CD14-positive monocyte (primary cell): ENCODE measurements around the gene GLI1. TPM values are rescaled to one million over a fixed set of nuclear protein-coding genes. Genes with fewer than 3 reads are reported as not detected.

ENCODE experiments used
- DNase-seq, 3 donors: peaks; one replicate each; pipeline ENCODE4 v3.0.0-alpha.2; 2011 to 2022
- H2AFZ ChIP-seq: 2 replicates; pipeline ENCODE4 v1.6.0; 2012; ENCODE audit warnings: mild to moderate bottlenecking, low read depth, low read length, inconsistent platforms; ENCODE audit not compliant: insufficient read depth, poor library complexity, severe bottlenecking
- H3K27ac ChIP-seq, 2 donors: 1 replicate in 1 of 2; 2 replicates in 1 of 2; pipeline ENCODE4 v1.5.1; 2012 to 2013; ENCODE audit warnings: low read length in 2 of 2, control low read depth in 1 of 2, inconsistent platforms in 1 of 2, low read depth in 1 of 2, mild to moderate bottlenecking in 1 of 2
- H3K27me3 ChIP-seq, 2 donors: one replicate each; pipeline versions ENCODE4 v1.6.0 to v1.6.1; 2011 to 2013; ENCODE audit warnings: low read length in 2 of 2; ENCODE audit not compliant: control insufficient read depth in 2 of 2, insufficient read depth in 2 of 2
- H3K36me3 ChIP-seq, 2 donors: replicated peaks in 1 of 2; 1 replicate in 1 of 2; 2 replicates in 1 of 2; pipeline versions ENCODE4 v1.5.1 to v1.6.1; 2012 to 2013; ENCODE audit warnings: low read length in 2 of 2, control low read depth in 1 of 2, inconsistent platforms in 1 of 2, mild to moderate bottlenecking in 1 of 2; ENCODE audit not compliant: insufficient read depth in 2 of 2, control insufficient read depth in 1 of 2
- H3K4me1 ChIP-seq, 2 donors: 1 replicate in 1 of 2; 2 replicates in 1 of 2; pipeline versions ENCODE4 v1.5.1 to v1.6.1; 2012 to 2013; ENCODE audit warnings: low read length in 2 of 2, control low read depth in 1 of 2, inconsistent platforms in 1 of 2, mild to moderate bottlenecking in 1 of 2, moderate library complexity in 1 of 2; ENCODE audit not compliant: insufficient read depth in 2 of 2, control insufficient read depth in 1 of 2
- H3K4me2 ChIP-seq: replicated peaks from 2 replicates; pipeline ENCODE3; 2012; ENCODE audit warnings: low read length, moderate library complexity, mild to moderate bottlenecking; ENCODE audit not compliant: poor library complexity, severe bottlenecking; ENCODE audit errors: extremely low read depth
- H3K4me3 ChIP-seq, 3 experiments: fragments of 200-600 bp in 1 of 3; sonication (generic) in 1 of 3; replicated peaks in 1 of 3; 1 replicate in 2 of 3; 2 replicates in 1 of 3; pipeline ENCODE4 v1.5.1; 2011 to 2013; ENCODE audit warnings: low read length in 3 of 3, mild to moderate bottlenecking in 3 of 3, control low read depth in 2 of 3, low read depth in 2 of 3, inconsistent platforms in 1 of 3, moderate library complexity in 1 of 3
- H3K79me2 ChIP-seq: 2 replicates; pipeline ENCODE4 v1.6.0; 2012; ENCODE audit warnings: mild to moderate bottlenecking, control low read depth, inconsistent platforms, low read length, moderate library complexity; ENCODE audit not compliant: insufficient read depth
- H3K9ac ChIP-seq: 2 replicates; pipeline ENCODE4 v1.6.0; 2017; ENCODE audit warnings: low read length, mild to moderate bottlenecking; ENCODE audit not compliant: insufficient read depth, poor library complexity, severe bottlenecking
- H3K9me3 ChIP-seq, 2 donors: replicated peaks in 1 of 2; 1 replicate in 1 of 2; 2 replicates in 1 of 2; pipeline versions ENCODE4 v1.5.1 to v1.6.1; 2012 to 2013; ENCODE audit warnings: low read length in 2 of 2, control low read depth in 1 of 2; ENCODE audit not compliant: control insufficient read depth in 1 of 2, insufficient read depth in 1 of 2
- H4K20me1 ChIP-seq: 2 replicates; pipeline ENCODE4 v1.6.0; 2012; ENCODE audit warnings: mild to moderate bottlenecking, low read length, control low read depth, moderate library complexity; ENCODE audit not compliant: insufficient read depth
- H3K27ac Mint-ChIP-seq, 7 donors: one replicate each; pipeline ENCODE4 v1.8.0; 2020; ENCODE audit warnings: mild to moderate bottlenecking in 7 of 7, mixed read lengths in 7 of 7, moderate library complexity in 6 of 7, inconsistent platforms in 2 of 7
- H3K27me3 Mint-ChIP-seq, 3 donors: one replicate each; pipeline ENCODE4 v1.8.0; 2021 to 2022; ENCODE audit warnings: low read depth in 3 of 3, mild to moderate bottlenecking in 3 of 3, mixed read lengths in 3 of 3, moderate library complexity in 3 of 3, inconsistent platforms in 1 of 3
- H3K36me3 Mint-ChIP-seq, 2 donors: one replicate each; pipeline ENCODE4 v1.8.0; 2020; ENCODE audit warnings: mixed read lengths in 2 of 2, inconsistent platforms in 1 of 2, mild to moderate bottlenecking in 1 of 2
- H3K4me1 Mint-ChIP-seq: one replicate; pipeline ENCODE4 v1.8.0; 2020; ENCODE audit warnings: mild to moderate bottlenecking, mixed read lengths
- H3K4me3 Mint-ChIP-seq, 2 donors: one replicate each; pipeline ENCODE4 v1.8.0; 2020; ENCODE audit warnings: mild to moderate bottlenecking in 2 of 2, mixed read lengths in 2 of 2, moderate library complexity in 1 of 2
- H3K9me3 Mint-ChIP-seq, 7 donors: one replicate each; pipeline ENCODE4 v1.8.0; 2020 to 2022; ENCODE audit warnings: mixed read lengths in 7 of 7, mild to moderate bottlenecking in 6 of 7, moderate library complexity in 6 of 7, inconsistent platforms in 2 of 7
- CTCF ChIP-seq: fragments of 200-600 bp; IDR thresholded peaks from one replicate; pipeline ENCODE4 v1.8.0; 2022; ENCODE audit warnings: antibody characterized with exemption, mild to moderate bottlenecking
- WGBS: methylation state at CpG from one replicate; pipeline ENCODE4 v1.1.5; 2013; ENCODE audit warnings: missing lambda C conversion rate; ENCODE audit not compliant: insufficient coverage; 5-methylcytosine and 5-hydroxymethylcytosine counted together
- intact Hi-C, 2 donors: fragments of 100-400 bp; cut with micrococcal nuclease; formaldehyde crosslinking; loops; one replicate each; pipeline versions ENCODE4 v1.15.0 to v1.15.1; 2023
- polyA plus RNA-seq, 3 donors: library from polyadenylated mRNA; depleted of rRNA in 1 of 3; unstranded in 2 of 3; stranded (reverse) in 1 of 3; fragments of 300-500 nt in 2 of 3; fragments of >200 nt in 1 of 3; fragmentation: Illumina TruSeq in 2 of 3; gene quantifications; 1 replicate in 2 of 3; 2 replicates in 1 of 3; pipeline ENCODE4 v1.2.3, GENCODE V29; 2012 to 2021

GLI1 gene
- polyA plus RNA-seq, 3 donors: 0.05 TPM; not detected in 2

- intact Hi-C loops: no loop called here
- no peak overlapping the region for H3K27ac Mint-ChIP-seq
- no peak overlapping the region for H3K4me3 ChIP-seq
- peaks cover 0 to 3% (median 0%) of the 10 kb centered on the region in 7 donors for H3K9me3 Mint-ChIP-seq
- peaks cover 0 to 2% (median 0%) of the 10 kb centered on the region in 3 donors for H3K27me3 Mint-ChIP-seq
- H3K4me1 Mint-ChIP-seq: no peaks in the 10 kb centered on the region
- H3K36me3 ChIP-seq: peaks cover 50 to 70% of the 10 kb centered on the region in 2 donors
- TF ChIP-seq CTCF: no peak
- H3K4me3 Mint-ChIP-seq: no peak overlapping the region
- no peak for DNase-seq
- no peaks in the 10 kb centered on the region for H3K4me1 ChIP-seq
- peaks cover 64 to 90% of the 10 kb centered on the region in 2 donors for H3K36me3 Mint-ChIP-seq
- H3K27me3 ChIP-seq: no peaks in the 10 kb centered on the region
- H3K27ac ChIP-seq: no peak overlapping the region
- no peak overlapping the region for H3K4me2 ChIP-seq
- no peaks in the 10 kb centered on the region for H3K9me3 ChIP-seq
- peaks cover 17% of the 10 kb centered on the region for H4K20me1 ChIP-seq
- no peak overlapping the region for H3K9ac ChIP-seq
- H3K79me2 ChIP-seq: no peaks in the 10 kb centered on the region
- H2AFZ ChIP-seq: no peak overlapping the region
Measured at GRCh38 chr12:57496822-57497221, 37.2 kb downstream of the GLI1 start.

DNA sequence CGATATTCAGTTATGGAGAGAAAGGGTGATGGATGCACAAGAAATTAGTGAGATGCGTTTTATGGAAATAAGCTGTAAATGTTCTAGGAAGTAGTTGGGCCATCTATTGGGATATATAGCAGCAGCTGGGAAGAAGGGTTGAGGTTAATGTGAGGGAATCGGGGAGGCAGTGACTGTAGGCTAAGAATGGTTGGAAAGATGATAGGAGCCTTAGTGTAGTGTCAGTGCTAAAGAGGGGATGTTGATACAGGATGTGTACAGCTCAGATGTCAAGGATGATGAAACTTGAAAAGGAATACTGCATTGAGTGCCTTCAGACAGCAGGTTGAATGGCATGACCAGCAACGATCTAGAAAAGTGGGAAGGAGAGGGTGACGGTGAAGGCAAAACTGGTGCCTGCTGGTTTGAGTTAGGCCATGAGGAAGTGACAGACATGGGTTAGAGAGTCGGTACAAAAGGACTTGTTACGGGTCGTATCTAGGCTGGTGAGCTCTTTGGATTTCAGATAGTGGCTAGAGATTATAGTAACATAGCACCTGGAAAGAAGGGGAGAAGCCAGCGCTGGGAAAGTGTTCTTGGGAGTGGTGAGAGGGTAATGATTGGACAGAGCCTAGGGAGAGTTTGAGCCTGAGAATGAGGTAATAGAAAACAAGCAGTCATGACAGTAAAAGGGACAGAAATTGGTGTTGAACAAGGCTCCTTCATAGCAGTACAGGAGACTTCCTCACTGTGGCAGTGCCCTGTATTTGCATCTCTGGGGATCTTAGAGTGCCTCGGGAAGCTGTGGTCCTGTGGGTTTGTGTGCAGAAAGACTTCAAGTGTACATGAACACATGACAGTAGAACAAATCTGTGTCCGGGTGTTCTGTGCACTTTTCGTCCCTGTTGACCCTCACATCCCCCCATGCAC, 37.9 kb downstream of the GLI1 start:
- Mint-ChIP-seq H3K4me3 (no peak overlapping the region), H3K9me3 (peaks cover 0 to 3% (median 0%) of the 10 kb centered on the region in 7 donors), H3K27me3 (peaks cover 0 to 2% (median 0%) of the 10 kb centered on the region in 3 donors), H3K4me1 (no peaks in the 10 kb centered on the region), H3K36me3 (peaks cover 64 to 90% of the 10 kb centered on the region in 2 donors), H3K27ac (peak overlapping the region in 5 of 7 donors; percentile 5 to 78 (median 65))
- Histone ChIP-seq H3K4me1 (no peaks in the 10 kb centered on the region), H2AFZ (no peak overlapping the region), H3K79me2 (no peaks in the 10 kb centered on the region), H3K36me3 (peaks cover 52 to 72% of the 10 kb centered on the region in 2 donors), H3K4me2 (no peak overlapping the region), H3K9me3 (no peaks in the 10 kb centered on the region), H3K4me3 (no peak overlapping the region), H3K9ac (no peak overlapping the region), H4K20me1 (peaks cover 16% of the 10 kb centered on the region), H3K27ac (peak overlapping the region in 1 of 2 donors; percentile 36), H3K27me3 (no peaks in the 10 kb centered on the region)
- intact Hi-C loops: no loop called here
- no peak for TF ChIP-seq CTCF
- no peak for DNase-seq
- 93% methylated on average over 11 of the region's 12 CpGs for WGBS
